Lower lobe of right lung (tissue), 2 donors: ENCODE results near the gene CDCA7. TPM values are rescaled to one million over a fixed set of nuclear protein-coding genes. Genes with fewer than 3 reads are reported as not detected.
"Not testable (repeated sequence)": the region's sequence is repeated elsewhere in the genome, so short reads cannot be mapped to it uniquely, and the experiment has no call there.

ENCODE experiments used
- ATAC-seq, 2 donors: fragments of 200-7000 bp; cut with Tn5 transposase; one replicate each; pipeline ENCODE4 v1.9.1; 2020 to 2022; ENCODE audit warnings: mild to moderate bottlenecking in 2 of 2, moderate library complexity in 2 of 2
- DNase-seq: peaks from one replicate; pipeline ENCODE4 v3.0.0-alpha.2; 2020
- H3K27ac ChIP-seq: fragments of 200-600 bp; one replicate; pipeline ENCODE4 v1.8.0; 2022
- H3K27me3 ChIP-seq: fragments of 200-600 bp; one replicate; pipeline ENCODE4 v1.8.0; 2022; ENCODE audit warnings: low read depth
- H3K36me3 ChIP-seq: fragments of 200-600 bp; one replicate; pipeline ENCODE4 v1.8.0; 2022; ENCODE audit warnings: mild to moderate bottlenecking
- H3K4me1 ChIP-seq: fragments of 200-600 bp; one replicate; pipeline ENCODE4 v1.8.0; 2022
- H3K4me3 ChIP-seq: fragments of 200-600 bp; one replicate; pipeline ENCODE4 v1.8.0; 2022; ENCODE audit warnings: mild to moderate bottlenecking
- H3K9me3 ChIP-seq: fragments of 200-600 bp; one replicate; pipeline ENCODE4 v1.8.0; 2022
- intact Hi-C: fragments of 100-400 bp; cut with DNase I; formaldehyde crosslinking; loops from one replicate; pipeline ENCODE4 v1.11.0; 2022
- long read RNA-seq: library from polyadenylated mRNA; unstranded; transcript quantifications from one replicate; pipeline ENCODE4 v2.0.0, GENCODE V29; 2021
- total RNA-seq: library from RNA; stranded (reverse); fragmentation: NEBNext Ultra II Directional; extraction: Animal tissue kit (Norgen Biotek cat#: 25700); gene quantifications from one replicate; pipeline ENCODE4 v1.2.1, GENCODE V29; 2021
- TF ChIP-seq, protein P1 (sequence below): fragments of 200-600 bp; IDR thresholded peaks from one replicate; pipeline ENCODE4 v1.8.0; 2022; ENCODE audit warnings: antibody characterized with exemption, mild to moderate bottlenecking
- donor health status: DM: no; HTN: yes; CAD: no; lungs with severe emphysema.

Gene CDCA7
- 0.89 TPM for total RNA-seq
- long read RNA-seq: 0 reads

DNA sequence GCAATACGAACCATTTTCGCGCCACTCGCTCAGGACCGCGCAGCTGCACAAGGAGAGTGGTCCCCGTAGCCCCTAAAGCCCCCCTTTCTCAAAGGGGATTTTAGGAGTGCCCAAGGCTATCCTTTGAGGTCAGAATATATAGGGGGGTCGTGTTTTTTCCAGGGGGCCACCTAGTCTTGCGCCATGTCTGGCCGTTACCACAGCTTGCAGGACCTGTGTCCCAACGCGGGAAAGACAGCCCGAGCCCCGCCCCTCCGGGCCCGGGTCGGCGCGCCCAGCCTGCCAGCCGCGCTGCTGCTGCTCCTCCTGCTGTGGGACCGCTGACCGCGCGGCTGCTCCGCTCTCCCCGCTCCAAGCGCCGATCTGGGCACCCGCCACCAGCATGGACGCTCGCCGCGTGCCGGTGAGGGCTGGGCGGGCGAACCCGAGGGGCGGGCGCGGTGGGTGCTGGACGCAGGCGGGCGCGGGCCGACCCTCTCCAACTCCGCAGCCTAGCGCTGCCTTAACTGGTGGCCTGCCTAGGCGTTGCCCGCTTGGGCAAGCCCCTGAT is at the start of gene CDCA7:
Gene CDCA7 (plus strand): TSS at position 291 of the 550 bp plus-strand sequence. CDS start 92 bp downstream, at position 383.
- H3K9me3 ChIP-seq: no peaks in the 10 kb centered on the region
- peak within 1 kb of the TSS; percentile 60 for H3K4me3 ChIP-seq
- H3K27me3 ChIP-seq: peaks cover 60% of the 10 kb centered on the region
- H3K27ac ChIP-seq: no peak within 1 kb of the TSS
- DNase-seq (peak; percentile 62), ATAC-seq (peak; percentile 77 to 82)
- H3K36me3 ChIP-seq: no peaks in the 10 kb centered on the region
- TF ChIP-seq, protein P1, sequence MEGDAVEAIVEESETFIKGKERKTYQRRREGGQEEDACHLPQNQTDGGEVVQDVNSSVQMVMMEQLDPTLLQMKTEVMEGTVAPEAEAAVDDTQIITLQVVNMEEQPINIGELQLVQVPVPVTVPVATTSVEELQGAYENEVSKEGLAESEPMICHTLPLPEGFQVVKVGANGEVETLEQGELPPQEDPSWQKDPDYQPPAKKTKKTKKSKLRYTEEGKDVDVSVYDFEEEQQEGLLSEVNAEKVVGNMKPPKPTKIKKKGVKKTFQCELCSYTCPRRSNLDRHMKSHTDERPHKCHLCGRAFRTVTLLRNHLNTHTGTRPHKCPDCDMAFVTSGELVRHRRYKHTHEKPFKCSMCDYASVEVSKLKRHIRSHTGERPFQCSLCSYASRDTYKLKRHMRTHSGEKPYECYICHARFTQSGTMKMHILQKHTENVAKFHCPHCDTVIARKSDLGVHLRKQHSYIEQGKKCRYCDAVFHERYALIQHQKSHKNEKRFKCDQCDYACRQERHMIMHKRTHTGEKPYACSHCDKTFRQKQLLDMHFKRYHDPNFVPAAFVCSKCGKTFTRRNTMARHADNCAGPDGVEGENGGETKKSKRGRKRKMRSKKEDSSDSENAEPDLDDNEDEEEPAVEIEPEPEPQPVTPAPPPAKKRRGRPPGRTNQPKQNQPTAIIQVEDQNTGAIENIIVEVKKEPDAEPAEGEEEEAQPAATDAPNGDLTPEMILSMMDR: no peak
- H3K4me1 ChIP-seq: peaks cover 25% of the 10 kb centered on the region
- intact Hi-C loops: no loop called here

DNA sequence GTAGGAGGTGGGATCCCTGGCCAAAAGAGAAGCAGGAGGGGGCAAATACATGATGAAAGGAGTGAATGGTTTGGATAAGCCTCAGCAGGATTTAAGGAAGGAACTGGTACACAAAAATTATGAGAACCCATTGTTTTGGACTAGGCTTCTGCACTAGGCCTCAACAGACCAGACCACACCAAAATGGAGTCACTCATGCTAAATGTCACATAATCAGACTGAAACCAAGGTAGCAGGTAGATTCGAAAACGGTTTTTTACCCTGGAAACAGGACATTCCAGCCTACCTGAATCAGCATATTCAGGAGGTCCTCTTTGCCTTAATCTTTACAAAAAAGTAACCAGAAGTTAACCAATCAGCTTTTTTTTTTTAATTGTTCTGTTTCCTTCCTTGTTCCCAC is 49.4 kb upstream of the CDCA7 start:
- no peaks in the 10 kb centered on the region for H3K27me3 ChIP-seq
- H3K27ac ChIP-seq: no peak overlapping the region
- H3K4me1 ChIP-seq: no peaks in the 10 kb centered on the region
- intact Hi-C loops: no loop called here
- no peaks in the 10 kb centered on the region for H3K9me3 ChIP-seq
- DNase-seq: no peak
- H3K4me3 ChIP-seq: no peak overlapping the region
- TF ChIP-seq, protein P1: no peak
- no peak for ATAC-seq
- H3K36me3 ChIP-seq: no peaks in the 10 kb centered on the region

DNA sequence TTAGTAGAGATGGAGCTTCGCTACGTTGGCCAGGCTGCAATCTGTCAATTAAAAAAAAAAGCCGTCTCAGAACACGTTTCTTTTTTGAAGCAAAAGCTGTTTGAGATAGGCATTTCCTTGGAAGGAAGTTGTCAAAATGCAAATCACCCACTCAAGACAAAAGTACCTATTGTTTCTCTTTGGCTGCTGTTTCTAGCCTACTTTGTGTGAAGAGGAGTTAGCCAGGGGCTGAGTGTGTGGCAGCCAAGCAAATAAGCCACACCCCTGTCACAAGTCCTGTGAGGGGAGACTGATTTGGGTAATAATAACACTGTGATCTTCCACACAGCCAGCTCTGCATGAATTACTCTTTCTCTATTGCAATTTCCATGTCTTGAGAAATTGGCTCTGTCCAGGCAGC is 47.4 kb upstream of the CDCA7 start:
- ATAC-seq (no peak), DNase-seq (no peak)
- Histone ChIP-seq H3K36me3 (no peaks in the 10 kb centered on the region), H3K27me3 (no peaks in the 10 kb centered on the region), H3K27ac (no peak overlapping the region), H3K4me3 (no peak overlapping the region), H3K4me1 (no peaks in the 10 kb centered on the region), H3K9me3 (no peaks in the 10 kb centered on the region)
- TF ChIP-seq, protein P1: no peak
- intact Hi-C loops: no loop called here

DNA sequence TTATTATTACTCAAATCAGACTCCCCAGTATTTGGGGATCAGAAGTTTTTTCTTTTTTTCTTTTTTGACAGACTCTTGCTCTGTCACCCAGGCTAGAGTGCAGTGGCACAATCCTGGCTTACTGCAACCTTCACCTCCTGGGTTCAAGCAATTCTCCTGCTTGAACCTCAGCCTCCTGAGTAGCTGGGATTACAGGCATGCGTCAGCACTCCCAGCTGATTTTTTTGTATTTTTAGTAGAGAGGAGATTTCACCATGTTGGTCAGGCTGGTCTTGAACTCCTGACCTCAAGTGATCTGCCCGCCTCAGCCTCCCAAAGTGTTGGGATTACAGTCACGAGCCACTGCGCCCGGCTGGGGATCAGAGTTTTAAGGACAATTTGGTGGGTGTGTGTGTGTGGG is 45.3 kb upstream of the CDCA7 start:
- H3K27ac ChIP-seq, H3K36me3 ChIP-seq, ATAC-seq, H3K9me3 ChIP-seq, DNase-seq, H3K4me3 ChIP-seq, H3K4me1 ChIP-seq, intact Hi-C loops, H3K27me3 ChIP-seq: not testable (repeated sequence)

DNA sequence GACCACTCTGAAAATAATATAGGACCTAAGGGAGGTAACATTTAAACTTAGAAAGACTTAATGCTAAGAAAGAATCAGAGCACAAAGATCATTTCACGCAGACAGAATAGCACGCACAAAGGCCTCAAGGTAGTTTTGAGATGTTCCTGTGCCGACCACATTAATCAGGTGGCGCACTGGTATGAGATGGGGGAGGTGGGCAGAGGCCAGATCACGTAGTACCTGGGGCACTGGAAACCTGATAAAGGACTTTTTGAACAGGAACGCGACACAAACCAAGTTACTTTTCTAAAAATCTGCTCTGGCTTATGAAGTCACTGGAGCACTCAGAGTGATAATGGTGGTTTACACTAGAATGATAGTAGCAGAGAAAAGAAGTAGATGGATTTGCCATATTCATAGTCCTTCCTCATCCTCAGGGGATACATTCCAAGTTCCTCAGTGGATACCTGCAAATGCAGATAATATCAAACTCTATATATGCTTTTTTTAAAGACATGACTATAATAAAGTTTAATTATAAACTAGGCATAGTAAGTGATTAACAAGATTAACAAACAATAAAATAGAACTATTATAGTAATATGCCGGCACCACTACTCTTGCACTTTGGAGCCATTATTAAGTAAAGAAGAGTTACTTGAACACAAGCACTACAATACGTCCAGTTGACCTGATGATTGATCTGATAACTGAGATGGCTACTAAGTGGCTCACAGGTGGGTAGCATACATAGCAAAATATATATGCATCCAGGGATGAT is 42.6 kb upstream of the CDCA7 start:
- no peak overlapping the region for H3K4me3 ChIP-seq
- H3K27ac ChIP-seq: no peak overlapping the region
- no peaks in the 10 kb centered on the region for H3K36me3 ChIP-seq
- no peaks in the 10 kb centered on the region for H3K4me1 ChIP-seq
- H3K27me3 ChIP-seq: no peaks in the 10 kb centered on the region
- TF ChIP-seq, protein P1: no peak
- ATAC-seq (no peak), DNase-seq (no peak)
- H3K9me3 ChIP-seq: no peaks in the 10 kb centered on the region
- intact Hi-C loops: no loop called here

DNA sequence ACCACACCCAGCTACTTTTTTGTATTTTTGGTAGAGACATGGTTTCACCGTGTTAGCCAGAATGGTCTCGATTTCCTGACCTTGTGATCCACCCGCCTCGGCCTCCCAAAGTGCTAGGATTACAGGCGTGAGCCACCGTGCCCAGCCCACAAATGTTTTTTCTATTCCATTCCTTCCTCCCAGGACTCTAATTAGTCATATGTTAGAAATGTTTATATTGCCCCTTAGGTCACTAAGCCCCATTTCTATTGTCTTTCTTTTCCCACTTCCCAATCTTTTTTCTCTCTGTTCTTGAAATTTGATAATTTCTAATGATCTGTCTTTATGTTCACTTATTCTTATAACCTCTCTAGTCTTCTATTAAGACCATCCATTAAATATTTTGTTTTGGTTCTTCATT is 31.3 kb upstream of the CDCA7 start:
- Histone ChIP-seq H3K36me3 (no peaks in the 10 kb centered on the region), H3K27ac (no peak overlapping the region), H3K4me3 (no peak overlapping the region), H3K4me1 (no peaks in the 10 kb centered on the region), H3K27me3 (no peaks in the 10 kb centered on the region), H3K9me3 (peaks cover 12% of the 10 kb centered on the region)
- DNase-seq: no peak
- intact Hi-C loops: no loop called here
- no peak for ATAC-seq
- TF ChIP-seq, protein P1: no peak
